ENCODE results near the gene FADD. TPM values are rescaled to one million over a fixed set of nuclear protein-coding genes. Genes with fewer than 3 reads are reported as not detected.

Gene FADD
- polyA plus RNA-seq, 2 of the 4 experiments (the other 2 are of a cell fraction), result 30.2 to 59.1 TPM

GRCh38 chr11:70202920-70203750, at the start of gene FADD (continued):
- TF ChIP-seq BCL3 (IDR thresholded peaks at IDR 0.05), result peak; percentile 55; the same call in 1 of the 3 replicates
- TF ChIP-seq, protein P1, sequence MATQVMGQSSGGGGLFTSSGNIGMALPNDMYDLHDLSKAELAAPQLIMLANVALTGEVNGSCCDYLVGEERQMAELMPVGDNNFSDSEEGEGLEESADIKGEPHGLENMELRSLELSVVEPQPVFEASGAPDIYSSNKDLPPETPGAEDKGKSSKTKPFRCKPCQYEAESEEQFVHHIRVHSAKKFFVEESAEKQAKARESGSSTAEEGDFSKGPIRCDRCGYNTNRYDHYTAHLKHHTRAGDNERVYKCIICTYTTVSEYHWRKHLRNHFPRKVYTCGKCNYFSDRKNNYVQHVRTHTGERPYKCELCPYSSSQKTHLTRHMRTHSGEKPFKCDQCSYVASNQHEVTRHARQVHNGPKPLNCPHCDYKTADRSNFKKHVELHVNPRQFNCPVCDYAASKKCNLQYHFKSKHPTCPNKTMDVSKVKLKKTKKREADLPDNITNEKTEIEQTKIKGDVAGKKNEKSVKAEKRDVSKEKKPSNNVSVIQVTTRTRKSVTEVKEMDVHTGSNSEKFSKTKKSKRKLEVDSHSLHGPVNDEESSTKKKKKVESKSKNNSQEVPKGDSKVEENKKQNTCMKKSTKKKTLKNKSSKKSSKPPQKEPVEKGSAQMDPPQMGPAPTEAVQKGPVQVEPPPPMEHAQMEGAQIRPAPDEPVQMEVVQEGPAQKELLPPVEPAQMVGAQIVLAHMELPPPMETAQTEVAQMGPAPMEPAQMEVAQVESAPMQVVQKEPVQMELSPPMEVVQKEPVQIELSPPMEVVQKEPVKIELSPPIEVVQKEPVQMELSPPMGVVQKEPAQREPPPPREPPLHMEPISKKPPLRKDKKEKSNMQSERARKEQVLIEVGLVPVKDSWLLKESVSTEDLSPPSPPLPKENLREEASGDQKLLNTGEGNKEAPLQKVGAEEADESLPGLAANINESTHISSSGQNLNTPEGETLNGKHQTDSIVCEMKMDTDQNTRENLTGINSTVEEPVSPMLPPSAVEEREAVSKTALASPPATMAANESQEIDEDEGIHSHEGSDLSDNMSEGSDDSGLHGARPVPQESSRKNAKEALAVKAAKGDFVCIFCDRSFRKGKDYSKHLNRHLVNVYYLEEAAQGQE (IDR thresholded peaks at IDR 0.05), result peak; percentile 66

GRCh38 chr11:70155386-70155785, 47.7 kb upstream of the FADD start:
- TF ChIP-seq RNF2 (IDR thresholded peaks at IDR 0.05; ENCODE audit: borderline replicate concordance, low read depth) (no peak), NFE2L2 (conservative IDR thresholded peaks at IDR 0.05; ENCODE audit: low read length) (no peak), CHD4 (IDR thresholded peaks at IDR 0.05; ENCODE audit: borderline replicate concordance) (no peak), NPAS2 (CRISPR knock-in tag; IDR thresholded peaks at IDR 0.05; ENCODE audit: borderline replicate concordance) (no peak), JUNB (IDR thresholded peaks at IDR 0.05) (no peak), JUN (IDR thresholded peaks at IDR 0.05) (no peak)
- no peak overlapping the region for H3K4me2 ChIP-seq
- ChIA-PET CTCF (interaction anchor here (0.8 to 1.6 kb wide), 3 partner anchors 12 to 246 kb away, joined by 3 to 4 read pairs (median 3); no protein-coding TSS in a partner anchor), POLR2A (no interaction called here)
- no peak overlapping the region for H3K27ac ChIP-seq
- H3K4me1 ChIP-seq, result peaks cover 21% of the 10 kb centered on the region
- FAIRE-seq, result no peak
- no peak overlapping the region for H3K4me3 ChIP-seq
- no peak for DNase-seq (ENCODE audit: low read depth in 1 of 2, low spot score in 1 of 2)
- no peak for ATAC-seq
- H3K9me3 ChIP-seq, result no peaks in the 10 kb centered on the region
- WGBS (ENCODE audit: missing lambda C conversion rate), result 86% methylated on average over 14 of the region's 14 CpGs

GRCh38 chr11:70156291-70157037, 46.6 kb upstream of the FADD start:
- Histone ChIP-seq H3K9me3 (no peaks in the 10 kb centered on the region), H3K27ac (no peak overlapping the region), H3K4me3 (no peak overlapping the region), H3K4me1 (peaks cover 27% of the 10 kb centered on the region), H3K4me2 (no peak overlapping the region)
- POLR2A ChIA-PET, result no interaction called here
- WGBS (ENCODE audit: missing lambda C conversion rate), result 85% methylated on average over 18 of the region's 18 CpGs
- CTCF ChIA-PET, result interaction anchor here (0.7 to 1.3 kb wide), 6 partner anchors 15 to 238 kb away, joined by 3 to 4 read pairs (median 3); no protein-coding TSS in a partner anchor
- TF ChIP-seq CBX8 (IDR thresholded peaks at IDR 0.05), result no peak
- TF ChIP-seq EHMT2 (IDR thresholded peaks at IDR 0.05; ENCODE audit: low read depth), result no peak
- TF ChIP-seq TP53 (CRISPR knock-in tag; IDR thresholded peaks at IDR 0.05), result no peak
- no peak for TF ChIP-seq BCL3 (IDR thresholded peaks at IDR 0.05)
- TF ChIP-seq ESRRA (IDR thresholded peaks at IDR 0.05; ENCODE audit: borderline replicate concordance, low read length), result no peak
- no peak for TF ChIP-seq ZSCAN20 (CRISPR knock-in tag; IDR thresholded peaks at IDR 0.05)
- TF ChIP-seq JUN (IDR thresholded peaks at IDR 0.05), result no peak
- TF ChIP-seq FOSL2 (IDR thresholded peaks at IDR 0.05), result no peak
- TF ChIP-seq FOSL2 (CRISPR knock-in tag; IDR thresholded peaks at IDR 0.05), result no peak
- no peak for TF ChIP-seq HOXB5 (CRISPR knock-in tag; IDR thresholded peaks at IDR 0.05)
- no peak for TF ChIP-seq EHF (CRISPR knock-in tag; IDR thresholded peaks at IDR 0.05)
- ATAC-seq (no peak), DNase-seq (ENCODE audit: low read depth in 1 of 2, low spot score in 1 of 2) (no peak), FAIRE-seq (no peak)

All from A549 (cell line).